GM23248 (cell line): ENCODE measurements around the gene CTDSP1. TPM values are rescaled to one million over a fixed set of nuclear protein-coding genes. Genes with fewer than 3 reads are reported as not detected.

Experiments used
- DNase-seq: peaks from one replicate; pipeline ENCODE4 v3.0.0-alpha.2; 2015
- H2AFZ ChIP-seq: fragments of 200-600 bp; sonication (generic); 2 replicates; pipeline ENCODE4 v1.6.1; 2016; ENCODE audit warnings: antibody characterized with exemption
- H3F3A ChIP-seq: fragments of 200-600 bp; sonication (generic); 2 replicates; pipeline ENCODE4 v1.6.1; 2016; ENCODE audit warnings: mild to moderate bottlenecking, antibody characterized with exemption, mixed run types; ENCODE audit not compliant: insufficient read depth
- H3K27ac ChIP-seq: fragments of 200-600 bp; sonication (generic); 2 replicates; pipeline ENCODE4 v1.5.1; 2016; ENCODE audit warnings: mild to moderate bottlenecking
- H3K27me3 ChIP-seq: fragments of 200-600 bp; sonication (generic); replicated peaks from 2 replicates; pipeline ENCODE4 v1.6.1; 2016; ENCODE audit warnings: mild to moderate bottlenecking; ENCODE audit not compliant: insufficient read depth
- H3K36me3 ChIP-seq: fragments of 200-600 bp; sonication (generic); 2 replicates; pipeline ENCODE4 v1.6.1; 2016; ENCODE audit warnings: low read depth, mild to moderate bottlenecking
- H3K4me1 ChIP-seq: fragments of 200-600 bp; sonication (generic); 2 replicates; pipeline ENCODE4 v1.6.1; 2016; ENCODE audit warnings: mild to moderate bottlenecking; ENCODE audit not compliant: insufficient read depth
- H3K4me2 ChIP-seq: fragments of 200-600 bp; sonication (generic); one replicate; pipeline ENCODE4 v1.6.1; 2016; ENCODE audit warnings: mild to moderate bottlenecking; ENCODE audit not compliant: unreplicated experiment
- H3K4me3 ChIP-seq: fragments of 200-600 bp; sonication (generic); 2 replicates; pipeline ENCODE4 v1.5.1; 2016; ENCODE audit warnings: mild to moderate bottlenecking
- H3K79me2 ChIP-seq: fragments of 200-600 bp; sonication (generic); 2 replicates; pipeline ENCODE4 v1.6.1; 2016; ENCODE audit warnings: mild to moderate bottlenecking; ENCODE audit not compliant: insufficient read depth
- H3K9ac ChIP-seq: fragments of 200-600 bp; sonication (generic); 2 replicates; pipeline ENCODE4 v1.6.1; 2016; ENCODE audit warnings: mild to moderate bottlenecking
- H3K9me2 ChIP-seq: fragments of 200-600 bp; sonication (generic); 2 replicates; pipeline ENCODE4 v1.6.1; 2016; ENCODE audit warnings: mixed run types, mild to moderate bottlenecking, moderate library complexity; ENCODE audit not compliant: insufficient read depth
- H3K9me3 ChIP-seq: fragments of 200-600 bp; sonication (generic); one replicate; pipeline ENCODE4 v1.6.1; 2017; ENCODE audit warnings: low read depth
- H4K20me1 ChIP-seq: fragments of 200-600 bp; sonication (generic); 2 replicates; pipeline ENCODE4 v1.6.0; 2016; ENCODE audit not compliant: insufficient read depth
- EZH2 ChIP-seq: fragments of 200-600 bp; sonication (generic); IDR thresholded peaks from 2 replicates; pipeline ENCODE4 v1.6.1; 2018; ENCODE audit warnings: antibody characterized with exemption, mild to moderate bottlenecking; ENCODE audit not compliant: insufficient read depth, poor library complexity, severe bottlenecking
- EZH2phosphoT487 ChIP-seq: fragments of 200-600 bp; sonication (generic); IDR thresholded peaks from 2 replicates; pipeline ENCODE4 v1.6.1; 2018; ENCODE audit warnings: antibody characterized with exemption, moderate library complexity, mild to moderate bottlenecking, low read depth; ENCODE audit not compliant: insufficient read depth
- WGBS, 2 experiments: methylation state at CpG; one replicate each; pipeline ENCODE4 v1.1.6; 2015 to 2017; ENCODE audit warnings: low lambda C conversion rate in 2 of 2, low coverage in 1 of 2; ENCODE audit errors: missing lambda C conversion rate in 2 of 2; 5-methylcytosine and 5-hydroxymethylcytosine counted together
- in situ Hi-C: fragments of 300-500 bp; cut with MboI; formaldehyde crosslinking; loops from 2 replicates; pipeline ENCODE4 v1.15.0; 2020
- polyA plus RNA-seq: library from polyadenylated mRNA; unstranded; fragments of >200 nt; fragmentation: Nextera tagmentation; extraction: Ambion mirVana; gene quantifications from 2 replicates; pipeline ENCODE4 v1.2.1, GENCODE V29; 2016
- total RNA-seq: library from RNA; depleted of rRNA; stranded (reverse); fragments of >200 nt; shearing (Covaris generic); gene quantifications from 2 replicates; pipeline ENCODE4 v1.2.3, GENCODE V29; 2014

CTDSP1 gene
- total and polyA plus RNA-seq, 2 experiments from 2014 or later: 28.5 to 119 TPM

- no peaks in the 10 kb centered on the region for H3F3A ChIP-seq
Measured at GRCh38 chr2:218429911-218430692, 30.4 kb downstream of the CTDSP1 start.

GRCh38 chr2:218430721-218431120 is 31.1 kb downstream of the CTDSP1 start:
- Histone ChIP-seq H3K79me2 (no peaks in the 10 kb centered on the region), H2AFZ (no peak overlapping the region), H3K9me3 (no peaks in the 10 kb centered on the region), H3K4me3 (no peak overlapping the region), H3K27me3 (no peaks in the 10 kb centered on the region; the same call in 1 of the 2 replicates), H3K36me3 (no peaks in the 10 kb centered on the region), H3K4me1 (no peaks in the 10 kb centered on the region), H3K4me2 (no peak overlapping the region), H3F3A (no peaks in the 10 kb centered on the region), H3K9me2 (no peaks in the 10 kb centered on the region), H3K9ac (no peak overlapping the region), H3K27ac (no peak overlapping the region), H4K20me1 (no peaks in the 10 kb centered on the region)
- 65 to 68% methylated on average over 11 of the region's 11 CpGs for WGBS, 2 experiments
- no peak for TF ChIP-seq EZH2
- TF ChIP-seq EZH2phosphoT487: no peak
- in situ Hi-C loops: no loop called here
- no peak for DNase-seq

More at GRCh38 chr2:218429911-218430692, 30.4 kb downstream of the CTDSP1 start:
- Histone ChIP-seq H3K79me2 (no peaks in the 10 kb centered on the region), H3K4me1 (no peaks in the 10 kb centered on the region), H3K9ac (no peak overlapping the region), H3K4me2 (no peak overlapping the region), H3K27ac (no peak overlapping the region), H3K9me3 (no peaks in the 10 kb centered on the region), H3K27me3 (no peaks in the 10 kb centered on the region; the same call in 1 of the 2 replicates), H3K36me3 (no peaks in the 10 kb centered on the region), H3K4me3 (no peak overlapping the region), H4K20me1 (no peaks in the 10 kb centered on the region), H2AFZ (no peak overlapping the region), H3K9me2 (no peaks in the 10 kb centered on the region)
- WGBS, 2 experiments: 58 to 79% methylated on average over 6 to 9 of the region's 9 CpGs
- in situ Hi-C loops: no loop called here
- DNase-seq: no peak
- TF ChIP-seq EZH2phosphoT487: no peak

GRCh38 chr2:218431878-218432277 is 32.2 kb downstream of the CTDSP1 start:
- H3K27ac ChIP-seq: no peak overlapping the region
- H4K20me1 ChIP-seq: no peaks in the 10 kb centered on the region
- H3K4me2 ChIP-seq: no peak overlapping the region
- H3K36me3 ChIP-seq: no peaks in the 10 kb centered on the region
- H3K4me3 ChIP-seq: no peak overlapping the region
- H3F3A ChIP-seq: no peaks in the 10 kb centered on the region
- H3K9me3 ChIP-seq: no peaks in the 10 kb centered on the region
- TF ChIP-seq EZH2phosphoT487 (no peak), EZH2 (no peak)
- no peak for DNase-seq
- no peak overlapping the region for H2AFZ ChIP-seq
- no peaks in the 10 kb centered on the region for H3K4me1 ChIP-seq
- in situ Hi-C loops: no loop called here
- WGBS, 2 experiments: 74 to 76% methylated on average over 10 of the region's 10 CpGs
- H3K79me2 ChIP-seq: no peaks in the 10 kb centered on the region
- H3K9ac ChIP-seq: no peak overlapping the region
- no peaks in the 10 kb centered on the region; the same call in 1 of the 2 replicates for H3K27me3 ChIP-seq
- H3K9me2 ChIP-seq: no peaks in the 10 kb centered on the region

GRCh38 chr2:218432676-218433365 is 33.2 kb downstream of the CTDSP1 start:
- 87 to 89% methylated on average over 8 of the region's 8 CpGs for WGBS, 2 experiments
- Histone ChIP-seq H3K27ac (no peak overlapping the region), H3K9me3 (no peaks in the 10 kb centered on the region), H3K36me3 (no peaks in the 10 kb centered on the region), H3K4me2 (no peak overlapping the region), H2AFZ (no peak overlapping the region), H3K4me1 (no peaks in the 10 kb centered on the region), H3K79me2 (no peaks in the 10 kb centered on the region), H3K9ac (no peak overlapping the region), H3K4me3 (no peak overlapping the region), H3K27me3 (no peaks in the 10 kb centered on the region; the same call in 1 of the 2 replicates), H3K9me2 (no peaks in the 10 kb centered on the region), H4K20me1 (no peaks in the 10 kb centered on the region), H3F3A (no peaks in the 10 kb centered on the region)
- in situ Hi-C loops: no loop called here
- no peak for TF ChIP-seq EZH2phosphoT487
- TF ChIP-seq EZH2: no peak
- DNase-seq: no peak
